ENCODE measurements around the gene FRMD1. TPM values are rescaled to one million over a fixed set of nuclear protein-coding genes. Genes with fewer than 3 reads are reported as not detected.

Gene FRMD1
- total and polyA plus RNA-seq, 2 donors (not counting 1 experiment from before 2014, with no cell fraction given), result not detected

- no peak overlapping the region for H3K4me3 Mint-ChIP-seq
- Histone ChIP-seq H3K79me2 (ENCODE audit: control insufficient read depth, insufficient read depth, low read length) (no peaks in the 10 kb centered on the region), H3K27ac (ENCODE audit: low read length in 2 of 2) (no peak overlapping the region), H3K4me2 (replicated peaks; ENCODE audit: low read depth, low read length, poor library complexity, severe bottlenecking) (no peak overlapping the region), H2AFZ (ENCODE audit: insufficient read depth, low read depth, low read length, poor library complexity, severe bottlenecking) (no peak overlapping the region), H4K20me1 (ENCODE audit: control insufficient read depth, insufficient read depth, low read length, poor library complexity, severe bottlenecking) (no peaks in the 10 kb centered on the region), H3K27me3 (replicated peaks in 1 of 4; ENCODE audit: control extremely low read depth in 1 of 4, control insufficient read depth in 3 of 4, insufficient read depth in 4 of 4, low read length in 3 of 4) (peaks cover 0 to 6% (median 2%) of the 10 kb centered on the region in 4 experiments), H3K4me1 (ENCODE audit: control insufficient read depth in 2 of 2, insufficient read depth in 2 of 2, low read length in 2 of 2) (no peaks in the 10 kb centered on the region), H3K4me3 (ENCODE audit: control extremely low read depth in 1 of 5, extremely low read depth in 1 of 5, insufficient read depth in 1 of 5, low read depth in 2 of 5, low read length in 4 of 5) (no peak overlapping the region), H3K9ac (ENCODE audit: low read length) (no peak overlapping the region), H3K9me3 (ENCODE audit: control extremely low read depth in 1 of 3, control insufficient read depth in 2 of 3, insufficient read depth in 1 of 3, low read length in 2 of 3) (peaks cover 2 to 38% (median 17%) of the 10 kb centered on the region in 3 donors), H3K36me3 (replicated peaks in 1 of 2; ENCODE audit: control extremely low read depth in 1 of 2, control insufficient read depth in 1 of 2, extremely low read depth in 1 of 2, insufficient read depth in 2 of 2, low read length in 1 of 2) (no peaks in the 10 kb centered on the region)
- WGBS (ENCODE audit: insufficient coverage), result 53% methylated on average over 35 of the region's 45 CpGs
- peaks cover 6% of the 10 kb centered on the region for H3K9me3 Mint-ChIP-seq (ENCODE audit: insufficient read depth)
- no peaks in the 10 kb centered on the region for H3K4me1 Mint-ChIP-seq
- no peak overlapping the region for H3K27ac Mint-ChIP-seq
- CTCF ChIA-PET, result no interaction called here
- H3K27me3 Mint-ChIP-seq, result peaks cover 30% of the 10 kb centered on the region
- TF ChIP-seq EZH2 (IDR thresholded peaks at IDR 0.05; ENCODE audit: borderline replicate concordance, insufficient read depth, low read depth, low read length, poor library complexity, severe bottlenecking) (no peak), CTCF (IDR thresholded peaks at IDR 0.05) (no peak)
- intact Hi-C loops (cut with micrococcal nuclease), result no loop called here
- no peak for DNase-seq
- no peak for ATAC-seq (ENCODE audit: low read depth)
- POLR2A ChIA-PET, result no interaction called here
Observed at GRCh38 chr6:168035098-168035660, 43.8 kb downstream of the FRMD1 start.

GRCh38 chr6:168034537-168034936 is 44.5 kb downstream of the FRMD1 start:
- no peaks in the 10 kb centered on the region for H3K4me1 ChIP-seq (ENCODE audit: control insufficient read depth in 2 of 2, insufficient read depth in 2 of 2, low read length in 2 of 2)
- ChIA-PET POLR2A (no interaction called here), CTCF (no interaction called here)
- Mint-ChIP-seq H3K27me3 (peaks cover 30% of the 10 kb centered on the region), H3K9me3 (ENCODE audit: insufficient read depth) (peaks cover 6% of the 10 kb centered on the region), H3K27ac (no peak overlapping the region), H3K4me1 (no peaks in the 10 kb centered on the region), H3K4me3 (no peak overlapping the region)
- 97% methylated on average over 16 of the region's 18 CpGs for WGBS (ENCODE audit: insufficient coverage)
- no peaks in the 10 kb centered on the region for H3K36me3 ChIP-seq (replicated peaks in 1 of 2; ENCODE audit: control extremely low read depth in 1 of 2, control insufficient read depth in 1 of 2, extremely low read depth in 1 of 2, insufficient read depth in 2 of 2, low read length in 1 of 2)
- H3K9ac ChIP-seq (ENCODE audit: low read length), result no peak overlapping the region
- DNase-seq, result no peak
- H3K79me2 ChIP-seq (ENCODE audit: control insufficient read depth, insufficient read depth, low read length), result no peaks in the 10 kb centered on the region
- intact Hi-C loops (cut with micrococcal nuclease), result no loop called here
- no peak for ATAC-seq (ENCODE audit: low read depth)
- H3K27me3 ChIP-seq (replicated peaks in 1 of 4; ENCODE audit: control extremely low read depth in 1 of 4, control insufficient read depth in 3 of 4, insufficient read depth in 4 of 4, low read length in 3 of 4), result peaks cover 0 to 6% (median 2%) of the 10 kb centered on the region in 4 experiments
- no peaks in the 10 kb centered on the region for H4K20me1 ChIP-seq (ENCODE audit: control insufficient read depth, insufficient read depth, low read length, poor library complexity, severe bottlenecking)
- H3K4me2 ChIP-seq (replicated peaks; ENCODE audit: low read depth, low read length, poor library complexity, severe bottlenecking), result no peak overlapping the region
- no peak overlapping the region for H2AFZ ChIP-seq (ENCODE audit: insufficient read depth, low read depth, low read length, poor library complexity, severe bottlenecking)
- H3K9me3 ChIP-seq (ENCODE audit: control extremely low read depth in 1 of 3, control insufficient read depth in 2 of 3, insufficient read depth in 1 of 3, low read length in 2 of 3), result peaks cover 2 to 32% (median 12%) of the 10 kb centered on the region in 3 donors
- TF ChIP-seq CTCF (IDR thresholded peaks at IDR 0.05) (no peak), EZH2 (IDR thresholded peaks at IDR 0.05; ENCODE audit: borderline replicate concordance, insufficient read depth, low read depth, low read length, poor library complexity, severe bottlenecking) (no peak)
- no peak overlapping the region for H3K27ac ChIP-seq (ENCODE audit: low read length in 2 of 2)
- H3K4me3 ChIP-seq (ENCODE audit: control extremely low read depth in 1 of 5, extremely low read depth in 1 of 5, insufficient read depth in 1 of 5, low read depth in 2 of 5, low read length in 4 of 5), result no peak overlapping the region
